ENCODE results near the gene OLFM1.

The OLFM1 gene

GRCh38 chr9:135076143-135076875, 11.2 kb upstream of the OLFM1 start:
- no peak for TF ChIP-seq REST (IDR thresholded peaks at IDR 0.05; ENCODE audit: insufficient read depth in 1 of 2, low read depth in 2 of 2, low read length in 2 of 2)
- no peak for TF ChIP-seq POLR2AphosphoS5 (IDR thresholded peaks at IDR 0.05; ENCODE audit: low read depth, low read length)
- TF ChIP-seq FOXP2 (optimal IDR thresholded peaks at IDR 0.05; ENCODE audit: borderline replicate concordance, extremely low read depth, extremely low read length, insufficient read depth) = no peak
- TF ChIP-seq SIN3A (IDR thresholded peaks at IDR 0.05; ENCODE audit: borderline replicate concordance, insufficient read depth, low read length) = no peak
- no peak for TF ChIP-seq TAF1 (IDR thresholded peaks at IDR 0.05; ENCODE audit: borderline replicate concordance, insufficient read depth, low read length)

GRCh38 chr9:135076876-135077430, 10.5 kb upstream of the OLFM1 start:
- TF ChIP-seq SIN3A (IDR thresholded peaks at IDR 0.05; ENCODE audit: borderline replicate concordance, insufficient read depth, low read length) = no peak

DNA sequence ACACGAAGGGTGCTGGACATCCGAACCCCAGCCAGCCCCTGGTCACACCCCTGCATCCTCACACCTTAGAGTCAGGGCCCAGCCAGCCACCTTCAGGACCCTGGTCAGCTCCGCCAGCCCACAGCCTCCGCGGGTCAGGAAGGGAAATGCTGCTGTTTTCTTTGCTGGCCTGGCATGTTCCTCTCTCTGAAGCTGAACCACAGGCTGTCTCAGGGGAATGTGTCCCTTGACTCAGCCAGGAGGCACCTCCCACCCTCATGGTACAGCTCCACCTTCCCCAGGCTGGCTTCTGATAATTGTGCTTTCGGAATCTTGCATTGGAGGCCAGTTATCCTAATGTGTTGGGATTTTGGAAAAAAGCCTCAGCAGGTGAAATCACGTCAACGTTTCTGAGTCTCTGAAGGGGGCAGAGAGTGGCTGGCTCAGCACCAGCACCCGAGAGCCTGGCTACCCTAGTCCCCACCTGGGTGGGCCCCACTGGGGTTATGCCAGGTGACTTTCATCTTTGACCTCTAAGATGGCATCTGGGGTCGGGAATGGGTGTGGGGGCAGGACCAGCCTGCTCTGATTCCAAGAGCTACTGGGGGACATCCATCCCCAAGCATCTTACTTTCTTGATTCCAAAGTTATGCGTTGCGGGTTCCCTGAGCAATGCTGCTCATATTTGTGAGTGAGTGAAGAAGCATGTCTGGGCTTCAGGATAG, 9.8 kb upstream of the OLFM1 start:
- no peak for TF ChIP-seq TAF1 (IDR thresholded peaks at IDR 0.05; ENCODE audit: borderline replicate concordance, insufficient read depth, low read length)
- TF ChIP-seq REST (IDR thresholded peaks at IDR 0.05; ENCODE audit: insufficient read depth in 1 of 2, low read depth in 2 of 2, low read length in 2 of 2) = peak; percentile 89 to 94

DNA sequence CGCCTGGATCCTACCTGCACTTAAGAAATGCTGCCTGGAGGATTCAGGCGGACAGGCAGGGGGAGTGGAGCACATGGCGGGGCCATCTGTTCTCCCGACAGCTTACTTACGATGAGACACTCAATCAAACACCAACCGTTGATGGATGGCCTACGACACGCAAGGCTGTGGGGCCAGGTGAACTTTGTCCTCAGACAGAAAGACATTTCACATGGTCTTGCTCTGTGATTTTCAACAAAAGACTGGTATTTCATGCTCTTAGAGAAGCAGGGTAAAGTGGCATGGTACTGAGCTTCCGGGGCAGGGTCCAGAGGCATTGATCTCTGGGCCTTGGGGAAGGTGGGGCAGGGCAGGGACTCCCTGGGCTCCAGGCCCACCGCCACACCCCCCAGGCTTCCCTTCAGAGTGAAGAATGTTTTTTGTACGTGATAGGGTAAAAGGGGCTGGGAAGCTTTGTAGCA, 9.1 kb upstream of the OLFM1 start:
- TF ChIP-seq POLR2AphosphoS5 (IDR thresholded peaks at IDR 0.05; ENCODE audit: low read depth, low read length) (no peak), REST (IDR thresholded peaks at IDR 0.05; ENCODE audit: insufficient read depth in 1 of 2, low read depth in 2 of 2, low read length in 2 of 2) (no peak), SIN3A (IDR thresholded peaks at IDR 0.05; ENCODE audit: borderline replicate concordance, insufficient read depth, low read length) (no peak), FOXP2 (optimal IDR thresholded peaks at IDR 0.05; ENCODE audit: borderline replicate concordance, extremely low read depth, extremely low read length, insufficient read depth) (no peak), TAF1 (IDR thresholded peaks at IDR 0.05; ENCODE audit: borderline replicate concordance, insufficient read depth, low read length) (no peak)

DNA sequence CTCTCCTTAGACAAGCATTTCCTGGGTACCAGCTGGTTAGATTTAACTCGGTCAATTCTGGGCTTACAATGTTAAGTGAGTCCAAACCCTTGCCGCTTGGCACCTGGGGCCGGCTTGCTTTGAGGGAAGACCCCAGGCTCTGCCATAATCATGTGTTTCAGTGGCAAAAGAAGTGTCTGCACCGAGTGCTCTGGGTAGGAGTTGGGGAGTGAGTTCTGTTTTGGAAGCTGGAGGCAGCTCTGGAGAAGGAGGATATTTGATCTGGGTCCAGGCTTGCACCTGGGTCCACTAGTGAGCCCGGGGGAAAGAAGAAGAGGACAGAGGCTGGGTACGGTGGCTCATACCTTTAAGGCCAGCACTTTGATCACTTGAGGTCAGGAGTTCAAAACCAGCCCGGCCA, 8.4 kb upstream of the OLFM1 start:
- TF ChIP-seq SIN3A (IDR thresholded peaks at IDR 0.05; ENCODE audit: borderline replicate concordance, insufficient read depth, low read length) = no peak
- TF ChIP-seq REST (IDR thresholded peaks at IDR 0.05; ENCODE audit: insufficient read depth in 1 of 2, low read depth in 2 of 2, low read length in 2 of 2) = no peak
- TF ChIP-seq FOXP2 (optimal IDR thresholded peaks at IDR 0.05; ENCODE audit: borderline replicate concordance, extremely low read depth, extremely low read length, insufficient read depth) = no peak
- no peak for TF ChIP-seq TAF1 (IDR thresholded peaks at IDR 0.05; ENCODE audit: borderline replicate concordance, insufficient read depth, low read length)
- TF ChIP-seq POLR2AphosphoS5 (IDR thresholded peaks at IDR 0.05; ENCODE audit: low read depth, low read length) = no peak

Measured in PFSK-1 (cell line).